ENCODE results near the gene FXYD3. TPM values are rescaled to one million over a fixed set of nuclear protein-coding genes. Genes with fewer than 3 reads are reported as not detected.

FXYD3 gene

DNA sequence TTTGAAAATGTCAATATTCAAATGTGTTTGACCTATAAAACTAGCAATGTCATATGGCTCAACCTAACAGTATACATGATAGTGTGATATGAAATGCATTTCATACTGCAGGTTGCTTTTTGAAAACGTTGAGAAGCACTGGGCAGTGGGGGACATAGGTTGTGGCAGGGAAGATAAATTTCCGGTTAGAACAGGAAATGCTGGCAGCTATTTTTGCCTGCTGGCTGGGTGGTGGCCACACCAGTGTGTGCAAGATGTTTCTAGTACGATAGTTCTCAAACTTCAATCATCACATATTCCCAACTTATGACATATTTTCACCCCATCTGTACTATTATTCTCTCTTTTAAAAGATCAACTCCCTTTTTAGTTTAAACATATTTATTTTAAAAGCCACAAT is 56.1 kb downstream of the FXYD3 start:
- H3K4me2 ChIP-seq (ENCODE audit: low read length): no peak overlapping the region
- no peak overlapping the region for H3K9ac ChIP-seq (ENCODE audit: low read depth, low read length)
- peaks cover 8% of the 10 kb centered on the region for H3K36me3 ChIP-seq (ENCODE audit: insufficient read depth, low read length)
- H3K4me3 ChIP-seq (ENCODE audit: low read length): no peak overlapping the region
- no peaks in the 10 kb centered on the region for H3K4me1 ChIP-seq (ENCODE audit: control insufficient read depth, insufficient read depth, low read length)
- H3K9me3 ChIP-seq (replicated peaks; ENCODE audit: low read length): no peaks in the 10 kb centered on the region
- H3K27me3 ChIP-seq (ENCODE audit: control insufficient read depth, insufficient read depth, low read length): no peaks in the 10 kb centered on the region

Small RNA genes lying within 50 kb of the gene (small RNA-seq; reads per million reads assigned to genes)
- gene AC020907.2: not detected
